Mucosa of stomach (tissue), 1 donor: ENCODE results near the gene CDH24.

Experiments
- H3K27me3 ChIP-seq: one replicate; pipeline ENCODE4 v1.7.0; 2013; ENCODE audit warnings: mild to moderate bottlenecking, low read length; ENCODE audit not compliant: control insufficient read depth, insufficient read depth
- H3K36me3 ChIP-seq: one replicate; pipeline ENCODE4 v1.7.0; 2013; ENCODE audit warnings: low read length; ENCODE audit not compliant: control insufficient read depth, insufficient read depth
- H3K4me1 ChIP-seq: one replicate; pipeline ENCODE4 v1.7.0; 2013; ENCODE audit warnings: mild to moderate bottlenecking, low read length; ENCODE audit not compliant: control insufficient read depth, insufficient read depth
- H3K4me3 ChIP-seq: one replicate; pipeline ENCODE4 v1.7.0; 2013; ENCODE audit warnings: low read length
- H3K9ac ChIP-seq: one replicate; pipeline ENCODE4 v1.7.0; 2013; ENCODE audit warnings: mild to moderate bottlenecking, low read length, moderate library complexity
- H3K9me3 ChIP-seq: one replicate; pipeline ENCODE4 v1.7.0; 2013; ENCODE audit warnings: mild to moderate bottlenecking, low read length, moderate library complexity; ENCODE audit not compliant: control insufficient read depth
- donor health status: Pancreatic carcinoma.

The CDH24 gene

DNA sequence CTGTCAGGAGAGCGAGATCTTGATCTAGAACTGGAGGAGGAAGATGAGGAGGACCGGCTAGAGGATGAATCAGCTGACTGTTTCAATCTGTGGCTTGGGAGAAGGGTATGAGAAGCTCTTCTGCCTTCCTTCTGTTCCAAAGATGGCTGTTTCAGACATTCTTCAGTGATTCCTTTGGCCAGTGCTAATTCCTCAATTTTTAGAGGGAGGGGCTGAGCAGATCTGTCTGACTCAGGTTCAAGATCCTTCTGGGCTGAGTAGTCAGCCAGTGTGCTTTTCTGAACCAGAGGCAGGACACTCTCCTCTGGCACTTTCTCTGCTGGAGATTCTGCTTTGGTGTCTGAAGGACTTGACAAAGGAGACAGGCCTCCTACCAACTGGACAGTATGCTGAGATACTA, 22.4 kb upstream of the CDH24 start:
- Histone ChIP-seq H3K4me3 (no peak overlapping the region), H3K4me1 (no peaks in the 10 kb centered on the region), H3K27me3 (no peaks in the 10 kb centered on the region), H3K36me3 (peaks cover 23% of the 10 kb centered on the region), H3K9me3 (no peaks in the 10 kb centered on the region), H3K9ac (no peak overlapping the region)

DNA sequence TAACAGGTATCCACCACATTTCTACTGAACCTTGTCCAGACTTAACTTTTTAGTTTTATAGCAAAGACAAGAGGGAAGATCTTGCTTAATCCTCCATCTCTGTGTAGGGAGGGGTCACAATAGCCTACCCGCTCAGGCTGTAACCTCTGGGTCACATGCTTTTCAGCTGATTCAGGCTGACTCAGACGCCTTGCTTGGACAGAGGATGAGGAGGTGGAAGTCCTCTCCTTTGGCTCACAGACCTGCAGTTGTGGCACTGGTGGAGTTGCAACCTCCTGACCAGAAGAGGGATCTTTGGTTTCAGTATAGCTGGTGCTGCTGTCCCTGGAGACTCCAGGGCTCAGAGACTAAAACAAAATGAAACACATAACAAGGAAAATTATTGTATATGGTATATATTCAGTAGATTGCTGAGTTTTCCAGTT, 21.4 kb upstream of the CDH24 start:
- Histone ChIP-seq H3K36me3 (peaks cover 23% of the 10 kb centered on the region), H3K9ac (no peak overlapping the region), H3K4me3 (no peak overlapping the region), H3K4me1 (no peaks in the 10 kb centered on the region), H3K27me3 (no peaks in the 10 kb centered on the region), H3K9me3 (no peaks in the 10 kb centered on the region)

DNA sequence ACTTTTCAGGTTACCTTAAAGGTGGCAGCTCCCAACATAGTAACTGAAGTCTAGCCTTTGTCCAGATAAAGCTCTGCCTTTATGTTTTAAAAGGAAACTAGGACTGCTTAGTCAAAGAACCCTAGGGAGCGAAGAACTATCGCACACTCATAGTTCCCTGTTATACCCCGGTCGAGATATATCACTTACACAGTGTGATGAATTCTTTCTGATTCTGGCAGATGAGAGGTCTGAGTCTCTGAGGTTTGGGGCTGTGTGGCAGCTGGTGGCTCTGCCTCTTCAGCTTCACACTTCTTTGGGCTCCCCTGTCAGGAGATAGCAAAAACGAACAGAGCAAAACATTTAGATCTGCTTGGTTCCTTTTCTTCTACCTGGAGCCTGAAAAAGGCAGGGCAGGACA, 20.6 kb upstream of the CDH24 start:
- peaks cover 25% of the 10 kb centered on the region for H3K36me3 ChIP-seq
- no peak overlapping the region for H3K9ac ChIP-seq
- no peaks in the 10 kb centered on the region for H3K27me3 ChIP-seq
- H3K9me3 ChIP-seq: no peaks in the 10 kb centered on the region
- peaks cover 3% of the 10 kb centered on the region for H3K4me1 ChIP-seq
- H3K4me3 ChIP-seq: no peak overlapping the region

DNA sequence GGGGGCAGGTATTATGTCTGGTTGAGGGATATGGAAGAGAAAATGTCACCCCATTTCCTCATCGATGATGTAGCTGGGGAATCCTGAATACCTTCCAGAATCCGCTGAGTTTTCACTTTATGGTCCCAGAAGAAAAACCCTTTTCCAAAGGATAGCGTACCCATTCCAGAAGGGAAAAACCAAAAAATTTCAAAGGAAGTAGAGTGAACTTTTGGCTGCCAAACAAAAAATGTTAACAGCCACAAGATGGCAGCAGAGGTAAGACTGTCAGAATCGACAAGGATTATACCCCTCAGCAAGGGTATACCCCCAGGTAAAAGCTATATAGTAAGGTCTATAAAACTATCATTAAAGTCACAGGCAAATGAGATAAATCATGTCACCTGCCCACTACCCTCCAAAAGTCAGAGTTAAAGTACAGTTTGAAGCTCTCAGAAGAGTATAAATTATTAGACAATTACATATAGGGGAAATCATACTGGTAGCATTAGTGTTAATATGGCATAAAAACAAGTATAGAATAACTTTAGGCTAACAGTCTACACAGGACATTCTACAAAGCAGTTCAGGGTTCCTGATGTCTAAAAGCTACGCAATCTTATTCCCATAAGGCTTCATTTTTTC, 19.6 kb upstream of the CDH24 start:
- H3K4me1 ChIP-seq: peaks cover 13% of the 10 kb centered on the region
- no peaks in the 10 kb centered on the region for H3K27me3 ChIP-seq
- H3K9ac ChIP-seq: no peak overlapping the region
- H3K4me3 ChIP-seq: no peak overlapping the region
- peaks cover 29% of the 10 kb centered on the region for H3K36me3 ChIP-seq
- H3K9me3 ChIP-seq: no peaks in the 10 kb centered on the region

DNA sequence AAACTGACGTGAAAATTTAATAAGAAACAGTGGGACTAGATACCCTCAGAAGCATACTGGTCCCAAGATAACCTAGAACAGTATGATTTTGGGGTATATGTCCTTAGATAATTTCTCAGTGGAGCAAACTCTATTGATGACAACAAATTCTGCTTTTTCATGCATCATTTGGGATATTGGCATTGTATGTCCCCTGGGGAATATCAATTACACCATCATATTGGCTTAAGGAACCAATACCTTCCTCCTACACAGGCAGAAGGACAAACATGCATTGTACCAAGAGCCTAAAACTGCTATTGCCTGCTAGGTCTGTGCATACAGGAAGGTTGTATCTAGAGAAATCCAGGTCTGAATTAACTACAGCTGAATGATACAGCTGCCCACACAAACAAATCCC, 17.6 kb upstream of the CDH24 start:
- Histone ChIP-seq H3K9ac (no peak overlapping the region), H3K4me3 (no peak overlapping the region), H3K4me1 (peaks cover 24% of the 10 kb centered on the region), H3K27me3 (no peaks in the 10 kb centered on the region), H3K9me3 (no peaks in the 10 kb centered on the region), H3K36me3 (peaks cover 25% of the 10 kb centered on the region)

DNA sequence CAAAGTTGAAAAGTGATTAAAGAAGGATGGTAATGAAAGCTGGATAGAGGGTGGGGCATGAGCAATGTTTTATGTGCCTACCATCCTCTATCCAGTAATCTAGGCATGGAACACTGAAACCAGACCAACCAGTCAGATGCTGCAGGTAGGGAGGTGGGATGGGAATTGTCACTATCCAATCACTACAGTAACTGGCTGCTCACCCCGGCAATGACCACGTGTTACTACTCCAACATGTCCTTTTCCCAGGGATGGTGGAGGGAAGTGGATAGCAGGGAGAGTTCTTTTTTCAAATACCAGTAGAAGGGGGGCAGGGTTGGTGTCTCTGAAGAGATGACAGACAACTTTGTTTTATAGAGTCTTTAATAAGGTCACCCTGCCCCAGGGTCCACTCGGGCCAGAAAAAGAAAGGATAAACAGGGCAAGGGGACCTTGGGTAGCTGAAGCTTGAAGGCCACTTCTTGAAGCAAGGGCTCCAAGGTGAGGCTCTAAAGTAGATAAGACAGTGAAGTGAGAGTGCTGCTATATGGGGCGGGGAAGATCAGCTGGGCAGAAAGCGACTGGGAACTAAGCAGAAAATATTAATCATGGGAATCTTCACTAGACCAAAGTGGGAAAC, 14.7 kb upstream of the CDH24 start:
- no peaks in the 10 kb centered on the region for H3K27me3 ChIP-seq
- H3K4me1 ChIP-seq: peaks cover 24% of the 10 kb centered on the region
- peak overlapping the region; percentile 67 for H3K9ac ChIP-seq
- peak overlapping the region; percentile 29 for H3K4me3 ChIP-seq
- H3K36me3 ChIP-seq: peaks cover 25% of the 10 kb centered on the region
- no peaks in the 10 kb centered on the region for H3K9me3 ChIP-seq

DNA sequence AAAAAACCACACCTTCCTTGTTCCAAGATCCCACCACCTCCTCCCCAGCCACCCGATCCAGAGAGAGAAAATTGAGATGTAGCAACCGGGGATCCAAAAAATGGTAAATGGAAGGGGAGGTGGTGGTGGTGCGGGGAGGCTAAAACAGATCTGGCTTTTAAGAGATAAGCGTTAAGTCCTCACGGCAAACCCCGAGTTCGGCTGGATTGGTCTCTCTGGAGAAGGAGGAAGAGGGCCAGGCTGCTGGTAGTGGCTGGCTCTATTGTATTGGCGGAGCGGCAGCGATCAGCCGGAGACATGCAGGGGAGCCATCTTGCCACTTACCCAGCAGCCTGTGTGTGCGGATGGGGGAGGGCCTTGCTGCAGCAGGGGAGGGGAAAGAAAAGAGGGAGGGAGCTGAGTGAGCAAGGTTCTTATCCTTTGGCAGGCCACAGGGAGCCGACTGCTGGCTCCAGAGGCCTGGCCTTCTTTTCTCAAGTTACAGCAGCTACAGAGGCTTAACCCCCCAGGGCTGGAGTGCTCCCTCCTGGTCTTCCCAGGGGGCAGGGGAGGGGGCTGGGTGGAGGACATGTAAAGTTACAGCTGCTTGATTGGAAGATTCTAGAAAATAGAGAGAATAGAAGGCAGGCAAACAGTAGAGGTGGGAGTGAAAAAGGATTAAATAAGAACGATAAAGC, 14.1 kb upstream of the CDH24 start:
- H3K36me3 ChIP-seq: peaks cover 24% of the 10 kb centered on the region
- peaks cover 24% of the 10 kb centered on the region for H3K4me1 ChIP-seq
- no peaks in the 10 kb centered on the region for H3K9me3 ChIP-seq
- peak overlapping the region; percentile 67 for H3K9ac ChIP-seq
- no peaks in the 10 kb centered on the region for H3K27me3 ChIP-seq
- peak overlapping the region; percentile 29 for H3K4me3 ChIP-seq

DNA sequence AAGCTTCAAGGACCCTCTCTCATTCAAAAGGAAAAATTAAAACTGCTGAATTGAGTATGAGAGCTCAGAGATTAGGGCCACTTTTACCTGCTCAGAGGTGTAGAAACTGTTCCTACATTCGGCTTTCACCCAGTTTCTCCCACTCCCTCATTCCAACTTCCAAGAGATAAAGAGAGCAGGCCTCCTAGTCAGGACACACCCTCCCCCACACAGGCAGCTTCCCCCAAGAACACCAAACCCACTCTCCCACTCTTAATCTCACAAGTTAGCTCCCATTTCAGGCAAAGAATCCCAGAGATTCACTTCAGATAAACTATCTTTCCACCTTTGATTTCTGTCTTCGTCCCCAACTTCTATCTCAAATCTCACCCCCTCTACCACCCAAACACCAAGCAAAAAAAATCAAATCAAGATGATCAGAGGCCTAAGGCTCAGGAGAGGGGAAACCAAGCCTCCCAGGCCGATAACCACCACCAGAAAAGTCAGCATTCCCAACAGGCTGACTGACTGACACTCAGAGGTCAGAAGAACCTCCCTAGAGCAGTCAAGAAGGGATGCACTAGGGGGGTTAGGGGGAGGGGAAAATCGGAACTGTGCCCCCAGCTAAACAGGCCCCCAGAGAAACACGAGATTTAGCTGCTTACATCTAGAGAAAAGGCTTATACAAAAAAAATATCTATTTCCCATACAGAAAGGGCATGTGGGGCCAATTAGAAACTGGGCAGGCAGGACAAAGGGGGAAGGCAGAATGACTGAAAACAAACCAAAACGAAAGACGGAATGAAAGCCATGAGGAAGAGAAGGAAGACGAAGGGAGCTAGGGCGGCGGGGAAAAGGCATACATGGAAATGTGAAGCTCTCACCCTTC, 13.2 kb upstream of the CDH24 start:
- Histone ChIP-seq H3K4me1 (peaks cover 24% of the 10 kb centered on the region), H3K9ac (peak overlapping the region; percentile 67), H3K4me3 (peak overlapping the region; percentile 29), H3K9me3 (no peaks in the 10 kb centered on the region), H3K36me3 (peaks cover 21% of the 10 kb centered on the region), H3K27me3 (no peaks in the 10 kb centered on the region)

DNA sequence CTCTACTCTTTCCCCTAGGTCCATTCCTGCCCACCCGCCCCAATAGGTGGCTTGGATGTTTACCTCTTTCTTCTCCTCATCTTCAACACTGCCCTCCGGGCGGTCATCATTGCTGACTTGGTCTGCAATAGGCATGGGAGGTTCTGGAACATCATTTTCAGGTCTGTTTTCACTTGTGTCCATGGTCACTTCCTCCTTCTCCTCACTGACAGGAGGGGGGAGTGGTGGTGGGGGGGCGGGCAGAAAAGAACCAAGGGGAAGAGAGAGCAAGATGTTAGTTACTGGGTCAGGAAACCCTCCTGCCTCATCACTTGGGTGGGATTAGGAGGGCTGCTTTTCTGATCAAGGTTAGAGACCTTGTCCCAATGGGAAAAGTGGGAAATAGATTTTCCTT, 12.1 kb upstream of the CDH24 start:
- Histone ChIP-seq H3K9me3 (no peaks in the 10 kb centered on the region), H3K27me3 (no peaks in the 10 kb centered on the region), H3K4me1 (peaks cover 24% of the 10 kb centered on the region), H3K9ac (no peak overlapping the region), H3K4me3 (no peak overlapping the region), H3K36me3 (peaks cover 21% of the 10 kb centered on the region)

DNA sequence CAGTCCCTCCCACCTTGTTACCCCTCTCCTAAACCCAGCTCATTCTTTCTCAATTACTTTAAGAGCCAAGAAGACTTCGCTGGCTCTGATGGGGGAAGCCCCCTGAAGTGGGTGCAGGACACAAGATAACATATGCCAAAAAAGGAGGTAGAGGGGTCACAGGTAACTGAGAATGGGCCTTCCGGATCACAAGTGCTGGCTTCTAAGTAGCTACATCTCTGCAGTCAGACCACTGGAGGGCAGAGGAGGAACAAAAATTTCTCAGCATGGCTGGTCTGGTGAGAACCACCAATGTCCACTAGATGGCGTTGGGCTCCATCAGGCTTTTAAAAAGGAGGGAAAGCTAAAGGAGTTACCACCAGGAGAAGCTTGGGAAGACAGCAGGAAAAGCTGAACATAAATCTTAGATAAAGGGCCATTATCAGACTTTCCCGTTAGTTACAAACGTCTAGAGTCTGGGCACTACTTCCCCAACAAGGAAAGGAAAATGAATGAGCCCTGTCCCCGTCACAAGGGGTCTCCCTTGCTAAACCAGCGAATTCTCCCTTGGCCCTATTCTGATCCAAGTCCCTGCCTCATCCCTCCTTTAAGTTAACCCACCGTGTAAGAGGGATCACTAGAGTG, 11.6 kb upstream of the CDH24 start:
- no peak overlapping the region for H3K4me3 ChIP-seq

DNA sequence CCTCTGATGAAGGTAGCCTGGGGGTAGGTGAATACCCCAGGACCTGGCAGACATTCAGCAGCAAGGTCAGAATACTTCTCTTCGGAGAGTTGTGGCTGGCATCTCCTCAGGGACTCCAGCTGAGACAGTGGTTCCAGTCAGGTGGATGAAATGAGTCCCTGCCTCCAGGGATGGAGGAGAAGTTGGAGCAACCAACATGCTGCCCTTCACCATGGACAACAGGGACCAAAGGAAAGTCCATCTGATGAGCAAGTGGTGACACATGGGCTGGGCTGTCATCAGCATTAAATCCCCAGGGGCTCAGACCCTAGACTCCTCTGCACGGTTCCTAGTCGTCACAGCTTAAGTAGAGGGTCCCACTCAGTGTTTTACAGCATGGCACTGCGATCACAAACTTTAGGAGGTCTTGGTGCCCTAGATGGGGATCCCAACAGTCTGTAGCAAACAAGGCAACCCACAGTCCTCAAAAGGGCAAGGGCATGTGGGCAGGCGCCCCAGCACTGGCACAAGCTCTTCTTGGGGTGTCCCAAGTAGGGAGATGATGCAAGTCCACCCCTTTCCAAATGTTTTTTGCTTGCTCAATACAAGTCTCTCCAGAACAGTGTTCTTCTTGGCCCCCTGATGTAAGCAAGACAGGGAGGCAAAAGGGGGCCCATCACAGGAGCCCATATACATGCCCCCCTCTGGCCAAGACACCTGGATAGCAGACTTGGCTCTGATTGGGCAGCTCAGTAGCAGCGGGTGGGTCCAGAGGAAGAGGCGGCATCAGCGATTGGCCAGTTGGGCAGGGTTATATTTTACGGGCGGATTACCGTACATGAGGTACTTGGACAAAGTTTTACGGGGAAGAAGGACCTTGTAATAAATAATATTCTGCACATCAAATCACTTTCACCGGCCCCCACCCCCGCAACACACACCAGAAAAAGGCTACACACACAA, 10.8 kb upstream of the CDH24 start:
- H3K36me3 ChIP-seq: peaks cover 31% of the 10 kb centered on the region
- H3K4me3 ChIP-seq: no peak overlapping the region
- no peaks in the 10 kb centered on the region for H3K9me3 ChIP-seq
- H3K9ac ChIP-seq: no peak overlapping the region
- H3K27me3 ChIP-seq: no peaks in the 10 kb centered on the region
- H3K4me1 ChIP-seq: peaks cover 23% of the 10 kb centered on the region

More for the DNA sequence above, 11.6 kb upstream of the CDH24 start:
- H3K9ac ChIP-seq: no peak overlapping the region
- no peaks in the 10 kb centered on the region for H3K27me3 ChIP-seq
- no peaks in the 10 kb centered on the region for H3K9me3 ChIP-seq
- H3K36me3 ChIP-seq: peaks cover 25% of the 10 kb centered on the region
- peaks cover 24% of the 10 kb centered on the region for H3K4me1 ChIP-seq
